ENCODE measurements around the gene LCA5L.

GRCh38 chr21:39454949-39455668 lies 9.5 kb upstream of the LCA5L start:
- no peak for TF ChIP-seq CTCF (IDR thresholded peaks at IDR 0.05 in 4 of 5, conservative IDR thresholded peaks at IDR 0.05 in 1 of 5)
- no peak for TF ChIP-seq POLR2A (IDR thresholded peaks at IDR 0.05)

Data from gastrocnemius medialis (tissue), 4 donors.